Sigmoid colon (tissue), 7 donors: ENCODE data around the gene MBNL1. TPM values are rescaled to one million over a fixed set of nuclear protein-coding genes. Genes with fewer than 3 reads are reported as not detected.
A peak's percentile ranks its signal among the peaks of the same experiment; 100 is the strongest.

ENCODE experiments used
- DNase-seq: peaks from one replicate; pipeline ENCODE4 v3.0.0-alpha.2; 2019
- H3K27ac ChIP-seq, 4 donors: fragments of 200-600 bp; sonication (generic); one replicate each; pipeline ENCODE4 v1.5.1; 2016 to 2019; ENCODE audit warnings: mild to moderate bottlenecking in 1 of 4
- H3K27me3 ChIP-seq, 3 donors: fragments of 200-600 bp; sonication (generic); one replicate each; pipeline ENCODE4 v1.5.1; 2019; ENCODE audit warnings: mild to moderate bottlenecking in 1 of 3
- H3K36me3 ChIP-seq, 4 donors: fragments of 200-600 bp; sonication (generic); one replicate each; pipeline ENCODE4 v1.5.1; 2016 to 2019
- H3K4me1 ChIP-seq, 4 donors: fragments of 200-600 bp; sonication (generic); one replicate each; pipeline ENCODE4 v1.5.1; 2017 to 2019
- H3K4me3 ChIP-seq, 4 donors: fragments of 200-600 bp; sonication (generic); one replicate each; pipeline ENCODE4 v1.5.1; 2017 to 2019; ENCODE audit warnings: mild to moderate bottlenecking in 2 of 4, moderate library complexity in 1 of 4
- H3K9me3 ChIP-seq, 4 donors: fragments of 200-600 bp in 3 of 4; sonication (generic) in 3 of 4; one replicate each; pipeline versions ENCODE4 v1.5.1 to v1.6.1; 2013 to 2019
- CTCF ChIP-seq, 4 experiments: fragments of 450-650 bp in 3 of 4; fragments of 200-600 bp in 1 of 4; IDR thresholded peaks; one replicate each; pipeline ENCODE4 v1.5.1; 2016 to 2019; ENCODE audit warnings: antibody characterized with exemption in 4 of 4, mild to moderate bottlenecking in 3 of 4, moderate library complexity in 2 of 4
- EP300 ChIP-seq, 4 donors: sonication (generic); formaldehyde crosslinking; IDR thresholded peaks; one replicate each; pipeline ENCODE4 v1.6.1; 2017; ENCODE audit warnings: antibody characterized with exemption in 4 of 4
- POLR2A ChIP-seq, 2 donors: fragments of 450-650 bp; IDR thresholded peaks; one replicate each; pipeline ENCODE4 v1.6.1; 2016; ENCODE audit warnings: antibody characterized with exemption in 2 of 2, mild to moderate bottlenecking in 2 of 2, moderate library complexity in 2 of 2
- POLR2AphosphoS5 ChIP-seq, 4 donors: sonication (generic); formaldehyde crosslinking; IDR thresholded peaks; one replicate each; pipeline ENCODE4 v1.6.1; 2017; ENCODE audit warnings: antibody characterized with exemption in 4 of 4
- WGBS, 2 donors: extraction: QIAGEN DNeasy Blood & Tissue Kit; methylation state at CpG; one replicate each; pipeline ENCODE4 v1.1.7; 2013; 5-methylcytosine and 5-hydroxymethylcytosine counted together
- intact Hi-C: fragments of 100-400 bp; cut with DNase I; formaldehyde crosslinking; loops from one replicate; pipeline ENCODE4 v1.15.1; 2023
- polyA plus RNA-seq, 3 donors: library from polyadenylated mRNA; stranded (reverse); fragments of 200-250 nt; gene quantifications; one replicate each; pipeline ENCODE4 v1.2.3, GENCODE V29; 2013
- total RNA-seq, 4 donors: library from RNA; depleted of rRNA; stranded (reverse); fragments of >200 nt; gene quantifications; one replicate each; pipeline ENCODE4 v1.1.0, GENCODE V29; 2016
- donor health status: healthy with polysubstance abuse.
- donor health status: Bipolar disorder and iron deficiency.
- donor health status: healthy.

The MBNL1 gene
- total and polyA plus RNA-seq, 7 donors = 60.5 to 898 (median 602) TPM

- Histone ChIP-seq H3K4me1 (peaks cover 0 to 96% (median 79%) of the 10 kb centered on the region in 4 donors), H3K4me3 (no peak overlapping the region), H3K9me3 (no peaks in the 10 kb centered on the region), H3K27me3 (no peaks in the 10 kb centered on the region), H3K36me3 (no peaks in the 10 kb centered on the region), H3K27ac (peak overlapping the region in 2 of 4 donors; percentile 51 to 84)
- DNase-seq = no peak
- intact Hi-C loops = no loop called here
- 71 to 88% methylated on average over 5 of the region's 5 CpGs for WGBS, 2 donors
- no peak for TF ChIP-seq POLR2A (IDR thresholded peaks at IDR 0.05)
- no peak for TF ChIP-seq POLR2AphosphoS5 (IDR thresholded peaks at IDR 0.05)
- no peak for TF ChIP-seq CTCF (IDR thresholded peaks at IDR 0.05)
- TF ChIP-seq EP300 (IDR thresholded peaks at IDR 0.05) = no peak
Measured at GRCh38 chr3:152291238-152291637, 22.5 kb downstream of the MBNL1 start.

- intact Hi-C loops = no loop called here
- Histone ChIP-seq H3K27ac (peak overlapping the region in 3 of 4 donors; percentile 48 to 84 (median 51)), H3K36me3 (no peaks in the 10 kb centered on the region), H3K4me3 (no peak overlapping the region), H3K9me3 (no peaks in the 10 kb centered on the region), H3K4me1 (peaks cover 0 to 98% (median 81%) of the 10 kb centered on the region in 4 donors), H3K27me3 (no peaks in the 10 kb centered on the region)
- no peak for DNase-seq
- 63 to 67% methylated on average over 4 of the region's 4 CpGs for WGBS, 2 donors
- no peak for TF ChIP-seq EP300 (IDR thresholded peaks at IDR 0.05)
- no peak for TF ChIP-seq POLR2A (IDR thresholded peaks at IDR 0.05)
- no peak for TF ChIP-seq POLR2AphosphoS5 (IDR thresholded peaks at IDR 0.05)
- TF ChIP-seq CTCF (IDR thresholded peaks at IDR 0.05) = no peak
Measured at GRCh38 chr3:152291649-152292066, 22.9 kb downstream of the MBNL1 start.

GRCh38 chr3:152292366-152292765 is 23.6 kb downstream of the MBNL1 start:
- intact Hi-C loops = no loop called here
- no peaks in the 10 kb centered on the region for H3K9me3 ChIP-seq
- H3K36me3 ChIP-seq = no peaks in the 10 kb centered on the region
- TF ChIP-seq CTCF (IDR thresholded peaks at IDR 0.05) (no peak), POLR2A (IDR thresholded peaks at IDR 0.05) (no peak), POLR2AphosphoS5 (IDR thresholded peaks at IDR 0.05) (no peak), EP300 (IDR thresholded peaks at IDR 0.05) (no peak)
- peak overlapping the region in 3 of 4 donors; percentile 48 to 84 (median 51) for H3K27ac ChIP-seq
- H3K4me3 ChIP-seq = no peak overlapping the region
- 64 to 72% methylated on average over 3 of the region's 3 CpGs for WGBS, 2 donors
- DNase-seq = no peak
- no peaks in the 10 kb centered on the region for H3K27me3 ChIP-seq
- H3K4me1 ChIP-seq = peaks cover 0 to 97% (median 81%) of the 10 kb centered on the region in 4 donors

- 35 to 41% methylated on average over 1 of the region's 1 CpG for WGBS, 2 donors
Measured at GRCh38 chr3:152293347-152294006, 24.7 kb downstream of the MBNL1 start.

More at GRCh38 chr3:152293347-152294006, 24.7 kb downstream of the MBNL1 start:
- no peak for TF ChIP-seq POLR2AphosphoS5 (IDR thresholded peaks at IDR 0.05)
- TF ChIP-seq EP300 (IDR thresholded peaks at IDR 0.05) = no peak
- TF ChIP-seq CTCF (IDR thresholded peaks at IDR 0.05) = no peak
- no peak for TF ChIP-seq POLR2A (IDR thresholded peaks at IDR 0.05)
- no peak for DNase-seq
- Histone ChIP-seq H3K4me3 (no peak overlapping the region), H3K27ac (peak overlapping the region in 3 of 4 donors; percentile 35 to 84 (median 51)), H3K27me3 (no peaks in the 10 kb centered on the region), H3K36me3 (no peaks in the 10 kb centered on the region), H3K9me3 (no peaks in the 10 kb centered on the region), H3K4me1 (peaks cover 0 to 97% (median 81%) of the 10 kb centered on the region in 4 donors)
- intact Hi-C loops = no loop called here
